Measurements from ENCODE around the gene PIGO. TPM values are rescaled to one million over a fixed set of nuclear protein-coding genes. Genes with fewer than 3 reads are reported as not detected.

PIGO gene
- polyA plus RNA-seq, 1 of the 3 experiments (the other 2 are of a cell fraction), result 31.0 TPM

GRCh38 chr9:35051069-35051967, 45.1 kb downstream of the PIGO start (continued):
- TF ChIP-seq MAX (IDR thresholded peaks at IDR 0.05; ENCODE audit: low read depth) (no peak), REST (IDR thresholded peaks at IDR 0.05; ENCODE audit: low read depth, low read length) (no peak), NFIC (IDR thresholded peaks at IDR 0.05; ENCODE audit: borderline replicate concordance) (no peak), PBX3 (IDR thresholded peaks at IDR 0.05) (no peak)

- POLR2A ChIA-PET, result no interaction called here
- Histone ChIP-seq H3K4me3 (ENCODE audit: low read depth in 2 of 2, low read length in 1 of 2) (no peak overlapping the region), H3K36me3 (replicated peaks in 1 of 2; ENCODE audit: control insufficient read depth in 1 of 2, insufficient read depth in 2 of 2, low read length in 1 of 2) (peaks cover 2 to 48% of the 10 kb centered on the region in 2 experiments), H3K9ac (no peak overlapping the region), H3K79me2 (ENCODE audit: insufficient read depth) (no peaks in the 10 kb centered on the region), H4K20me1 (ENCODE audit: insufficient read depth) (no peaks in the 10 kb centered on the region), H3K4me1 (ENCODE audit: control insufficient read depth in 1 of 2, insufficient read depth in 2 of 2, low read depth in 1 of 2, low read length in 1 of 2) (no peaks in the 10 kb centered on the region), H3K9me3 (no peaks in the 10 kb centered on the region), H3K27me3 (ENCODE audit: insufficient read depth) (no peaks in the 10 kb centered on the region), H3K27ac (ENCODE audit: low read depth in 2 of 2, low read length in 1 of 2) (no peak overlapping the region), H3K9me2 (no peaks in the 10 kb centered on the region), H2AFZ (ENCODE audit: low read depth) (no peak overlapping the region), H3K4me2 (no peak overlapping the region), H3F3A (replicated peaks; ENCODE audit: insufficient read depth) (peaks cover 11% of the 10 kb centered on the region)
- DNase-seq, result no peak
- CTCF ChIA-PET, result interaction anchor here (0.6 to 7.9 kb wide), 3 partner anchors 11 to 150 kb away, joined by 3 to 78 read pairs (median 3); partner anchors contain the start of gene PIGO
- TF ChIP-seq TEAD4 (IDR thresholded peaks at IDR 0.05; ENCODE audit: borderline replicate concordance, insufficient read depth) (no peak), EP300 (IDR thresholded peaks at IDR 0.05; ENCODE audit: borderline replicate concordance in 1 of 2, low read depth in 1 of 2, low read length in 1 of 2) (no peak), NRF1 (IDR thresholded peaks at IDR 0.05; ENCODE audit: low read depth, low read length) (no peak), USF1 (IDR thresholded peaks at IDR 0.05; ENCODE audit: borderline replicate concordance, low read depth) (no peak)
- WGBS (ENCODE audit: low lambda C conversion rate), result 93% methylated on average over 6 of the region's 6 CpGs
Observed at GRCh38 chr9:35048511-35048910, 47.9 kb downstream of the PIGO start.
